Karpas-422 (cell line): ENCODE data around the gene KHDC4. TPM values are rescaled to one million over a fixed set of nuclear protein-coding genes. Genes with fewer than 3 reads are reported as not detected.

Experiments
- DNase-seq: peaks from one replicate; pipeline ENCODE4 v3.0.0-alpha.2; 2015
- H2AFZ ChIP-seq: fragments of 200-600 bp; sonication (generic); 2 replicates; pipeline ENCODE4 v1.6.1; 2014; ENCODE audit warnings: antibody characterized with exemption, low read length, mixed read lengths
- H3K27ac ChIP-seq: fragments of 200-600 bp; sonication (generic); 2 replicates; pipeline ENCODE4 v1.5.1; 2014; ENCODE audit warnings: mild to moderate bottlenecking, low read length, moderate library complexity
- H3K27me3 ChIP-seq: fragments of 200-600 bp; sonication (generic); 2 replicates; pipeline ENCODE4 v1.6.1; 2014; ENCODE audit warnings: low read length, mixed read lengths
- H3K36me3 ChIP-seq: fragments of 200-600 bp; sonication (generic); 2 replicates; pipeline ENCODE4 v1.6.1; 2014; ENCODE audit warnings: low read length, mixed read lengths; ENCODE audit not compliant: insufficient read depth
- H3K4me1 ChIP-seq: fragments of 200-600 bp; sonication (generic); 2 replicates; pipeline ENCODE4 v1.6.1; 2014; ENCODE audit warnings: mild to moderate bottlenecking, low read length, mixed read lengths
- H3K4me2 ChIP-seq: fragments of 200-600 bp; sonication (generic); 2 replicates; pipeline ENCODE4 v1.6.1; 2014; ENCODE audit warnings: low read length, low read depth, mild to moderate bottlenecking; ENCODE audit not compliant: poor library complexity, severe bottlenecking
- H3K4me3 ChIP-seq: fragments of 200-600 bp; sonication (generic); 2 replicates; pipeline ENCODE4 v1.5.1; 2014; ENCODE audit warnings: mild to moderate bottlenecking, antibody characterized with exemption, low read length, mixed read lengths
- H3K79me2 ChIP-seq: fragments of 200-600 bp; sonication (generic); 2 replicates; pipeline ENCODE4 v1.6.1; 2014; ENCODE audit warnings: mild to moderate bottlenecking, low read length, mixed read lengths
- H3K9ac ChIP-seq: fragments of 200-600 bp; sonication (generic); 2 replicates; pipeline ENCODE4 v1.6.0; 2014; ENCODE audit warnings: low read length
- H3K9me2 ChIP-seq: fragments of 200-600 bp; sonication (generic), shearing (Covaris generic); replicated peaks from 2 replicates; pipeline ENCODE4 v1.6.0; 2014; ENCODE audit warnings: mild to moderate bottlenecking, low read length, moderate library complexity; ENCODE audit not compliant: insufficient read depth
- H3K9me3 ChIP-seq: fragments of 300-700, 200-600 bp; sonication (generic); 2 replicates; pipeline ENCODE4 v1.6.1; 2014; ENCODE audit warnings: low read length, mixed read lengths
- H4K20me1 ChIP-seq: fragments of 200-600 bp; sonication (generic); 2 replicates; pipeline ENCODE4 v1.6.1; 2014; ENCODE audit warnings: mild to moderate bottlenecking, antibody characterized with exemption, low read length, low read depth; ENCODE audit not compliant: insufficient read depth
- total RNA-seq: library from RNA; depleted of rRNA; stranded (reverse); fragments of >200 nt; shearing (Covaris generic); gene quantifications from 2 replicates; pipeline ENCODE4 v1.2.3, GENCODE V29; 2014; ENCODE audit warnings: low replicate concordance; rRNA removed

The KHDC4 gene
- total RNA-seq = 42.7 and 63.2 TPM in 2 replicates

- Histone ChIP-seq H3K4me1 (peaks cover 39% of the 10 kb centered on the region), H3K9me2 (no peaks in the 10 kb centered on the region), H3K4me2 (peak within 1 kb of the TSS; percentile 70)
Measured at GRCh38 chr1:155934097-155934935, at the start of gene KHDC4. TSS of gene KHDC4 (minus strand) at chr1:155934413. CDS start at chr1:155934373, 40 bp downstream.

GRCh38 chr1:155983191-155984024 is 49.2 kb upstream of the KHDC4 start:
- Histone ChIP-seq H3K9me2 (no peaks in the 10 kb centered on the region), H2AFZ (no peak overlapping the region), H3K4me3 (peak overlapping the region; percentile 91), H3K27me3 (no peaks in the 10 kb centered on the region), H3K4me1 (peaks cover 61% of the 10 kb centered on the region), H3K36me3 (no peaks in the 10 kb centered on the region), H3K9me3 (no peaks in the 10 kb centered on the region), H3K27ac (peak overlapping the region; percentile 96), H3K4me2 (peak overlapping the region; percentile 89), H3K9ac (peak overlapping the region; percentile 97), H3K79me2 (peaks cover 38% of the 10 kb centered on the region), H4K20me1 (no peaks in the 10 kb centered on the region)
- DNase-seq = peak; percentile 95

More at GRCh38 chr1:155934097-155934935, at the start of gene KHDC4:
- Histone ChIP-seq H3K4me3 (peak within 1 kb of the TSS; percentile 88), H3K9me3 (no peaks in the 10 kb centered on the region), H4K20me1 (peaks cover 13% of the 10 kb centered on the region), H3K27ac (peak within 1 kb of the TSS; percentile 83), H3K9ac (peak within 1 kb of the TSS; percentile 94), H3K79me2 (peaks cover 45% of the 10 kb centered on the region), H3K27me3 (no peaks in the 10 kb centered on the region), H3K36me3 (peaks cover 35% of the 10 kb centered on the region), H2AFZ (no peak within 1 kb of the TSS)
- DNase-seq = peak; percentile 99

- Histone ChIP-seq H2AFZ (no peak overlapping the region), H3K9me3 (no peaks in the 10 kb centered on the region), H3K4me1 (peaks cover 63% of the 10 kb centered on the region), H3K79me2 (peaks cover 51% of the 10 kb centered on the region), H3K9me2 (no peaks in the 10 kb centered on the region), H3K4me2 (peak overlapping the region; percentile 89), H4K20me1 (peaks cover 5% of the 10 kb centered on the region; the same call in 1 of the 2 replicates), H3K9ac (peak overlapping the region; percentile 97), H3K36me3 (no peaks in the 10 kb centered on the region; the same call in 1 of the 2 replicates), H3K27ac (peak overlapping the region; percentile 96), H3K4me3 (peak overlapping the region; percentile 91), H3K27me3 (no peaks in the 10 kb centered on the region)
- peak; percentile 62 for DNase-seq
Measured at GRCh38 chr1:155982106-155982505, 47.9 kb upstream of the KHDC4 start.

GRCh38 chr1:155981266-155982088 is 47.3 kb upstream of the KHDC4 start:
- H3K36me3 ChIP-seq = no peaks in the 10 kb centered on the region; the same call in 1 of the 2 replicates
- H3K79me2 ChIP-seq = peaks cover 57% of the 10 kb centered on the region
- H3K4me3 ChIP-seq = peak overlapping the region; percentile 91
- no peaks in the 10 kb centered on the region for H3K9me3 ChIP-seq
- H2AFZ ChIP-seq = no peak overlapping the region
- H3K27me3 ChIP-seq = no peaks in the 10 kb centered on the region
- DNase-seq = peak; percentile 87
- H4K20me1 ChIP-seq = peaks cover 11% of the 10 kb centered on the region; the same call in 1 of the 2 replicates
- peaks cover 69% of the 10 kb centered on the region for H3K4me1 ChIP-seq
- peak overlapping the region; percentile 89 for H3K4me2 ChIP-seq
- peak overlapping the region; percentile 96 for H3K27ac ChIP-seq
- H3K9ac ChIP-seq = peak overlapping the region; percentile 97
- H3K9me2 ChIP-seq = no peaks in the 10 kb centered on the region

- Histone ChIP-seq H4K20me1 (peaks cover 28% of the 10 kb centered on the region), H3K79me2 (peaks cover 74% of the 10 kb centered on the region), H3K36me3 (peaks cover 4% of the 10 kb centered on the region), H3K27me3 (no peaks in the 10 kb centered on the region), H3K27ac (peak overlapping the region; percentile 96), H3K4me2 (peak overlapping the region; percentile 89), H3K4me3 (peak overlapping the region; percentile 91), H3K4me1 (peaks cover 86% of the 10 kb centered on the region), H3K9ac (peak overlapping the region; percentile 97), H3K9me2 (no peaks in the 10 kb centered on the region), H2AFZ (no peak overlapping the region), H3K9me3 (no peaks in the 10 kb centered on the region)
- peak; percentile 87 for DNase-seq
Measured at GRCh38 chr1:155979597-155980343, 45.6 kb upstream of the KHDC4 start.

- Histone ChIP-seq H3K4me2 (peak overlapping the region; percentile 89), H3K27me3 (no peaks in the 10 kb centered on the region), H3K9me3 (no peaks in the 10 kb centered on the region), H3K9me2 (no peaks in the 10 kb centered on the region), H2AFZ (no peak overlapping the region), H3K27ac (peak overlapping the region; percentile 96), H3K36me3 (peaks cover 11% of the 10 kb centered on the region), H3K4me3 (peak overlapping the region; percentile 91), H4K20me1 (peaks cover 36% of the 10 kb centered on the region), H3K9ac (peak overlapping the region; percentile 97), H3K79me2 (peaks cover 82% of the 10 kb centered on the region), H3K4me1 (peaks cover 87% of the 10 kb centered on the region)
- peak; percentile 72 for DNase-seq
Measured at GRCh38 chr1:155978973-155979429, 44.8 kb upstream of the KHDC4 start.

GRCh38 chr1:155978325-155978972 is 44.2 kb upstream of the KHDC4 start, which contains the start of gene ARHGEF2:
TSS of gene ARHGEF2 (minus strand) at chr1:155978547. CDS start at chr1:155978427, 120 bp downstream.
- Histone ChIP-seq H3K9me2 (no peaks in the 10 kb centered on the region), H2AFZ (no peak within 1 kb of the TSS), H3K4me2 (peak within 1 kb of the TSS; percentile 89), H3K27me3 (no peaks in the 10 kb centered on the region), H3K9me3 (no peaks in the 10 kb centered on the region), H4K20me1 (peaks cover 36% of the 10 kb centered on the region), H3K27ac (peak within 1 kb of the TSS; percentile 96), H3K79me2 (peaks cover 88% of the 10 kb centered on the region), H3K36me3 (peaks cover 12% of the 10 kb centered on the region), H3K4me1 (peaks cover 86% of the 10 kb centered on the region), H3K9ac (peak within 1 kb of the TSS; percentile 97), H3K4me3 (peak within 1 kb of the TSS; percentile 91)
- DNase-seq = peak; percentile 98
